Right hindlimb (tissue), 1 donor: Measurements from ENCODE around the gene RTN4R.

Source experiments
- DNase-seq: peaks from one replicate; pipeline ENCODE4 v3.0.0-alpha.2; 2018

Gene RTN4R

DNA sequence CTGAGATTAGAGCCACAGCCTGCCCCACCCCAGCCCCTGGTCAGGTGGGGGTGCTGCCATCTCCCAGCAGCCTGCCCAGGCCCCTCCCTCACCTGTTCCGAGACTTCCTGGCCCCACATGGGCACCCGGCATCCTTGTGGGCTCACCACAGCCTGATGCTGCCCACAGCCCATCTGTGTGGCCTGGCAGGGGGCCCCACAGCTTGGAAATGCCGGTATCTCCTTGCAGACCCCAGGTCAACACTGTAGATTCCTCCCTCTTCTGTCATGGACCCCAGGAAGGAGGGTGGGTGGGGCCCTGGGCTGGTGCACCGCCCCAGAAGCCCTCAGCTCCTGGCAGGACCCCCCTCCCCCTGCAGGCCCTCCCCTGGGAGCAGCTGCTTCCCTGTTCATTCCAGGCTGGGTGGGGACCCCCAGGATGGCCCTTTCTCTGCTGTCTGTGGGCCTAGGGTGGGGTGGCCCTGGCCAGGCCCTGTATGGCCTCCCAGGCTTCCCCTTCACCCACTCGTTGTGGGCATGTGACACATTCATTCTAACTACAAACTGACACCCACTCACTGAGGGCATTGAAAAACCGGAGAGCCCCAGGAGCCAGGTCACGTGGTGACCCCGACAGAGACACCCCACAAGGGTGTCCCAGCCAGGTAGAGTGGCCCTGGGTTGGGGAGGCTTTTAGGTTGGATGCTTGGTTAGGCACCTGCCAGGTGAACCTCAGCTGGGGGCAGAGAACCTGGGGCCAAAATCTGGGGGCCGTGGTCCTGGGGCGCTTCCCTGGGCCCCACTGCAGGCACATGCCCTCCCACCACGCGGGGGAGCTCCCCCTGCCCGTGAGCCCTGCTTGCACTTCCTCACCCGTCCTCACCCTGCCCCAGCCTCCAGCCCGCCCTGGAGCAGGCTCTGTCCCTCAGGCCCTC lies 73.2 kb downstream of the RTN4R start:
- no peak for DNase-seq

DNA sequence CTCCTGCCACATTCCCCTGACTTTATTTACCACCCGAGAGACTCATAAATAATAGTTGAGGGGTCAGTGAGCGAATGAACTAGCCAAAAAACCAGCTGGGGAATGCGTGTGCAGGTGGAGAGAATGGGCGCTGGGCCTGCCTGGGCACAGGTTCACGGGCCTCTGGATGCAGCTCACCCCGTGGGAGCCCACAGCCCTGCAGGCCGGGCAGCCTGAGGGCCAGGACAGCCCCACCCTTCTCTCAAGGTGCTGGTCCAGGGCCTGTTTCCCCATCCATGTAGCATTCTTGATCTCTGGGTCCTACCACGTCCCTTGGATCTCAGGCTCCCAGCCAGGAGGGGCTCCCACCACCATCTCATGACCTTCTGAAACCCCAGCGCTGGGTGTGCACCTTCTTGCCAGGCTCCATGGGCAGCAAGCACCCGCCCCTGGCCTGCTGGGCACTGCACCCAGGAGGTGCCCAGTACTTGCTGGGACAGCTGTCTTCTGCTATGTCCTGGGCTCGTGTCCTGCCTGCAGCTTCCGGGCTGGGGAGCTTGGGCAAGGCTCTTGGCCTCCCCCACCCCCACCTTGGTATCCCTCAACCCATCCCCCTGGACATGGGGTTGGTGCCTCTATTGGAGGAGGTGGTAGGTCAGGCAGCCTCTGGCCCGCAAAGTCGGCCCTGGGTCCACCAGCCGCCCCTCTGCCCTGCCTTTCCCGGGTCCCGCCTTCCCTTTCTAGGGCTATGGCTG lies 74.2 kb downstream of the RTN4R start:
- DNase-seq: no peak

DNA sequence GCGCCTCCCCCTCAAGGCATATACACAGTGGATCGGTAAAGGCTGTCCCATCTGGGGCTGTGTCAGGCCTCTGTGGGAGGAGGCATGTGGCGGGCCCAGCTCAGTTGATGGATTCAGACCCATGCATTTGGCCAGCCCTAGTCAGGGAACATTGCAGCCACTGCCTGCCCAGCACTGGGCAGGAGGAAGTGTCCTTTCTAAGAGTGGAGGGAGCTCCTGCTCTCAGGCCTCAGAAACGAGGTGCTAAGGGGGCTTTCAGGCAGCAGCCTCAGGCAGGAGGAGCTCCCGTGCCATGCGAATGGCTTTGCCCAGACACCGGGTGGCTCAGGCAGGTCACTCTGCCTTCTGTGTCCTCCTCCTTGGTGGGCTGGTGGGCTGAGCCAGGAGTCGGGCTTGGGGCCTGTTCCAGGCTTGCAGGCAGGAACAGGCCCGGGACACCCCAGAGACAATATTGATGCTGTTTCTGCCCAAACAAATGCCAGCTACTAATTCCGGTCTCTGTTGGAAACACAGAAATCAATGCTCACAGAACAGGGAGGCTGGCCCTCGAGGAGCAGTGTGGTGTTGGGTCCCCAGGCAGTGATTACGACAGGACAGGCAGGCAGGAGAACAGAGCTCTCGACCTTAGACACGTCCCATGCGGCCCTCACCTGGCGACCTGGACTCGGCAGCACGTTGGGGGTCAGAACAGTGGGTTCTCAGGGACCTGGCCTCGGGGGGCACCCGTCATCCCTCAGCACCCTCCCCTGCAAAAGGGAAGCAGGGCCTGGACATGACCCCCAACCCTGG lies 75.0 kb downstream of the RTN4R start:
- DNase-seq: no peak

DNA sequence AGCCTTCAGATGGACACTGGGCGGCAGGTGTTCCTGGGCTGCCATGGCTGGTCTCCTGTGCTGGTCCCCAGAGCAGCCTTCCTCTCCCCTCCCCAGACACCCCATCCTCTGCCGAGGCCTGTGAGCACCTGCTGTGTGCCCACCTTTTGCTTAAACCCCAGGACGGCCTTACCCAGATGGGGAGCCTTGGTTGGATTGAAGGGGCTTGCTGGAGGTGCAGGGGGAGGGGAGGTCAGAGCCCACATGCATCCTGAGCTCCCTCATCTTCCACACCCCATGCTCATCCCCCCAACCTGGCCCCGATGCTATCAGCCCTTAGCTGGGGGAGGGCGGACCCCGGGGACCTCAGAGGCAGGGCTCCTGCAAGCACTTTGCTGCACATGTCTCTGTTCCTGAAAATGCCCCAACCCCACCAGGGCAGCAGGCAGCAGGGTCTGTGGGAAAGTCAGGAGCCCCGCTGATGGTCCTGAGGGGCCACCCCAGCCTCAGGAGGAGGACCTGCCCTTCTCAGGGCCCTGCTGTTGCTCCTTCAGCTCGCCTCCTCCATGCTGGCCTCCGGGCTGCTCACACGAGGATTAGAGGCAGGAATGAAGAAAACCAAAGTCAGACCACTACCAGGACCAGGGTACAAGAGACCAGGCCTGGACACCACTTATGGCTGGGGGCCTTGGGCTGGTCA lies 75.7 kb downstream of the RTN4R start:
- no peak for DNase-seq

DNA sequence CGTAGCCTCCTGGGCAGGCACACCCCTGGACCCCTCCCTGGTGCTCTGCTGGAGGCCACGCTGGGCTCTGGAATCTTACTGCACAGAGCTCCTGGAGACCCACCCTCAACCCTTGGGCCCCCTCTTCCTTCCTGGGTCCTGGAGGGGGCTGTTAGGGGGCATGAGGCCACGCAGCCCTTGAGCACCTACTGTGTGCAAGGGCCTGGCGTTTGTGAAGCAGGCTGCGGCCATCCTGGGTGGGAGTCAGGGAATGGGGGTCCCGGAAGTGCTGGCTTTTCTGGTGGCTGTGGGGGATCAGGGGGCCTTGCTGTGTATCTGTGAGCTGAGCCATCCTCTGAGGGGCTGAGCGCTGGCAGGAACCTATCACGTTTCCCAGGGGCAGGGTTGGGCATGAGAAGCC lies 76.3 kb downstream of the RTN4R start:
- no peak for DNase-seq
